Activated T-cell treated with anti-CD3 and anti-CD28 coated beads, Interleukin-2, amount 50 U/mL, for 4 hours (primary cell): ENCODE measurements around the gene MSMB. TPM values are rescaled to one million over a fixed set of nuclear protein-coding genes. Genes with fewer than 3 reads are reported as not detected.
"Not testable (repeated sequence)": the region's sequence is repeated elsewhere in the genome, so short reads cannot be mapped to it uniquely, and the experiment has no call there.

Experiments used
- ATAC-seq, 2 donors: fragments of 200-7000 bp; cut with Tn5 transposase; one replicate each; pipeline ENCODE4 v1.10.0; 2021
- DNase-seq: peaks from one replicate; pipeline ENCODE4 v3.0.0-alpha.2; 2020
- H3K27me3 Mint-ChIP-seq: one replicate; pipeline ENCODE4 v1.8.0; 2021; ENCODE audit warnings: low read depth, mixed read lengths
- H3K36me3 Mint-ChIP-seq: one replicate; pipeline ENCODE4 v1.8.0; 2022; ENCODE audit warnings: mixed read lengths; ENCODE audit not compliant: insufficient read depth
- H3K4me1 Mint-ChIP-seq: one replicate; pipeline ENCODE4 v1.8.0; 2021; ENCODE audit warnings: low read depth, mixed read lengths
- H3K4me3 Mint-ChIP-seq: one replicate; pipeline ENCODE4 v1.8.0; 2021; ENCODE audit warnings: mild to moderate bottlenecking, moderate library complexity, mixed read lengths
- H3K9me3 Mint-ChIP-seq: one replicate; pipeline ENCODE4 v1.8.0; 2021; ENCODE audit warnings: mixed read lengths
- total RNA-seq, 3 donors: library from RNA; stranded (reverse); gene quantifications; one replicate each; pipeline ENCODE4 v1.2.1, GENCODE V29; 2021

The MSMB gene
- not detected for total RNA-seq

- no peaks in the 10 kb centered on the region for H3K36me3 Mint-ChIP-seq
- H3K9me3 Mint-ChIP-seq = no peaks in the 10 kb centered on the region
- ATAC-seq = no peak
- peaks cover 2% of the 10 kb centered on the region for H3K27me3 Mint-ChIP-seq
- H3K4me1 Mint-ChIP-seq = no peaks in the 10 kb centered on the region
- no peak for DNase-seq
- no peak within 1 kb of the TSS for H3K4me3 Mint-ChIP-seq
Observed at GRCh38 chr10:46046261-46046660, at the start of gene MSMB. TSS of gene MSMB (minus strand) at chr10:46046269. CDS start at chr10:46046237, 32 bp downstream.

DNA sequence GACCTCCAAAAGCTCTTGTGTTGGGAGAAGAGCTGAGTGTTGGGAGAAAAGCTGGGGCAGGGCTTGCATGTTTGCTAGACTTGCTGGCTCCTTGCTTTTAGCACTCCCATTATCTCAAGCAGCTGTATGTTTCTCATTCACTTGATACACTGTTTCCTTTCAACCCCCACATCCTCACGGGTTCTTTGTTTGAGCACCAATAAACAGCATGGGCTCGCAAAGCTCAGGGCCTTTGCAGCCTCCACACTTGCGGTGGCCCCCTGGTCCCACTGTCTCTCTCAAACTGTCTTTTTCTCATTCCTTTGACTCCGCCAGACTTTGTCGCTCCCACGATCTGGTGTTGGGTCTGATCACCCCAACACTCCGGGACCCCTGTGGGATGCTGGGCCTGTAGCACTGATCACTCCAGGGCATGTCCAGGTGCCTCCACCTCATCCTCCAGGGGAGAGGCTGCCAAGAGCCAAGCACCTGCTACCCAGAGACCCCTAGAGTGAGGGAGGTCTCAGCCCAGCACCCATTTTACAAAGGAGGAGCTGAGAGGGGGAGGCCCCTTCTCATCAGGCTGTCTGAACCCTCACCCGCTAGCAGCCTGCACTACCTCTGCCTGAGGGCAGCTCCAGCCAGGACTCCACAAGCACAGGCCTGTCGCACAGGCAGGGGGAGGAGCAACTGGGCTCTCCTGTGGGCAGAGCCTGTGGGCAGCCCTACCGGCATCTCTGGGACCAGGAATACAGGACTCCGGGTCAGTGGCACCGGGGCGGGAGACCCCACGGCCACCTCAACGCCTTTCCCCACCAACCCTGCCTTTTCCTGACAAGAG, 49.1 kb upstream of the MSMB start:
- no peaks in the 10 kb centered on the region for H3K9me3 Mint-ChIP-seq
- H3K4me3 Mint-ChIP-seq = peak overlapping the region; percentile 14
- peaks cover 5% of the 10 kb centered on the region for H3K4me1 Mint-ChIP-seq
- no peaks in the 10 kb centered on the region for H3K27me3 Mint-ChIP-seq
- no peak for DNase-seq
- ATAC-seq = peak in 1 of 2 donors; percentile 18
- no peaks in the 10 kb centered on the region for H3K36me3 Mint-ChIP-seq

DNA sequence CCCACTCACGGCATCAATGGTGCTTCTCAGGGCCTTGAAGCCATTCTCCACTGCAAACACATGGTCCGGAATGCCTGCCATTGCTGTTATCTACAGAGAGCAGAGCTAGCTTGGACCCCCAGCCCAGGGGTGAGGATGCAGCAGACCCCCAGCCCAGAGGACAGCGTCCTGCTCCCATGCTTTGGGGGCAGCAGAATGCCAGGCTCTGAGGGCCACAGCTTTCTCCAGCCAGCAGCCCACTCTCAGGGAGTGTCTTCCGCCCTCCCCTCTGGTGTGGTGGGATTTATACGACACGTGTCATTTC, 48.1 kb upstream of the MSMB start:
- DNase-seq = no peak
- Mint-ChIP-seq H3K36me3 (no peaks in the 10 kb centered on the region), H3K27me3 (no peaks in the 10 kb centered on the region), H3K4me3 (no peak overlapping the region), H3K4me1 (peaks cover 7% of the 10 kb centered on the region), H3K9me3 (no peaks in the 10 kb centered on the region)
- ATAC-seq = no peak

- H3K4me3 Mint-ChIP-seq, DNase-seq, H3K36me3 Mint-ChIP-seq, H3K27me3 Mint-ChIP-seq, H3K9me3 Mint-ChIP-seq, H3K4me1 Mint-ChIP-seq: not testable (repeated sequence)
- peak; percentile 45 to 47 for ATAC-seq
Observed at GRCh38 chr10:46093316-46094196, 47.5 kb upstream of the MSMB start.

- no peaks in the 10 kb centered on the region for H3K9me3 Mint-ChIP-seq
- peak in 1 of 2 donors; percentile 10 for ATAC-seq
- H3K27me3 Mint-ChIP-seq = no peaks in the 10 kb centered on the region
- no peak overlapping the region for H3K4me3 Mint-ChIP-seq
- no peak for DNase-seq
- H3K36me3 Mint-ChIP-seq = no peaks in the 10 kb centered on the region
- H3K4me1 Mint-ChIP-seq = peaks cover 3% of the 10 kb centered on the region
Observed at GRCh38 chr10:46092524-46093081, 46.5 kb upstream of the MSMB start.

GRCh38 chr10:46091828-46092523, 45.9 kb upstream of the MSMB start:
- Mint-ChIP-seq H3K36me3 (no peaks in the 10 kb centered on the region), H3K4me1 (peaks cover 3% of the 10 kb centered on the region), H3K9me3 (no peaks in the 10 kb centered on the region), H3K27me3 (no peaks in the 10 kb centered on the region), H3K4me3 (no peak overlapping the region)
- ATAC-seq = peak; percentile 6 to 16
- no peak for DNase-seq

DNA sequence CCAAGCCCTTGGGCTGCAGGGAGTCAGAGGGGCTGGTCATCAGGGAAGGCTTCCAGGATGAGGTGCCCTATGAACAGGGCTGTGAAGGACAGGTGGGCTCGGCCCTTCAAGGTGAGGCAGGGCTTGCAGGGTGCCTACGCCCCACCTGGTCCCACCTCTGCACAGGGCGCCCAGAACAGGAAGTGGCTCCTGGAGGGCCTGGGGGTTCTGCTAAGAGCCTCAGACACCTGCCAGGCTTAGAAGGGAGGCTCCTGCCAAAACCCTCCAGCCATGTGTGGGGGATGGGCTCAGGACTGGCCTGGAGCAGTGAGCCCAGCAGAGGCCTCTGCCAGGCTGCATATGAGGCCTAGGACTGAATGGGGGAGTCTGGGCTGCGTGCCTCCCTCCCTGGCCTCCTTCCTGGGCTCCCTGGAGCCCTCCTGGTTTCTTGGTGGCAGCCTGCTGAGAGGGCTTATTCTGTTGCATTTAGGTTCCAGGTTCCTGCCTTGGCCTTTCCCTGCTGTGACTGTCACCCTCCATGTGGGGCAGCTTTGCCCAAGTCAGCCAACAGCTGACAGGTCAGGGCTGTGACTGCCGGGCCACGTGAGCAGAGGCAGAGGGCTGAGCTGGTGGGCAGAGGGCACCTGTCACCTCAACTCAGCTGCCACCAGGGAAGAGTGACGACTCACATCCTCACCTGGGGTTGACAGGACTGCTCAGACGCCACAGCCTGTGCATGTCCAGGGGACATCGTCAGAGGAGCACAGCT, 45.2 kb upstream of the MSMB start:
- no peaks in the 10 kb centered on the region for H3K27me3 Mint-ChIP-seq
- no peak overlapping the region for H3K4me3 Mint-ChIP-seq
- peaks cover 3% of the 10 kb centered on the region for H3K4me1 Mint-ChIP-seq
- DNase-seq = no peak
- ATAC-seq = peak; percentile 8 to 20
- H3K36me3 Mint-ChIP-seq = no peaks in the 10 kb centered on the region
- no peaks in the 10 kb centered on the region for H3K9me3 Mint-ChIP-seq

- H3K27me3 Mint-ChIP-seq = no peaks in the 10 kb centered on the region
- DNase-seq = no peak
- no peak for ATAC-seq
- H3K36me3 Mint-ChIP-seq = no peaks in the 10 kb centered on the region
- peaks cover 3% of the 10 kb centered on the region for H3K4me1 Mint-ChIP-seq
- H3K9me3 Mint-ChIP-seq = no peaks in the 10 kb centered on the region
- H3K4me3 Mint-ChIP-seq = peak overlapping the region; percentile 26
Observed at GRCh38 chr10:46090258-46090812, 44.3 kb upstream of the MSMB start.

- H3K27me3 Mint-ChIP-seq, H3K4me1 Mint-ChIP-seq, DNase-seq, H3K4me3 Mint-ChIP-seq, H3K9me3 Mint-ChIP-seq, ATAC-seq, H3K36me3 Mint-ChIP-seq: not testable (repeated sequence)
Observed at GRCh38 chr10:46087381-46087780, 41.3 kb upstream of the MSMB start.

DNA sequence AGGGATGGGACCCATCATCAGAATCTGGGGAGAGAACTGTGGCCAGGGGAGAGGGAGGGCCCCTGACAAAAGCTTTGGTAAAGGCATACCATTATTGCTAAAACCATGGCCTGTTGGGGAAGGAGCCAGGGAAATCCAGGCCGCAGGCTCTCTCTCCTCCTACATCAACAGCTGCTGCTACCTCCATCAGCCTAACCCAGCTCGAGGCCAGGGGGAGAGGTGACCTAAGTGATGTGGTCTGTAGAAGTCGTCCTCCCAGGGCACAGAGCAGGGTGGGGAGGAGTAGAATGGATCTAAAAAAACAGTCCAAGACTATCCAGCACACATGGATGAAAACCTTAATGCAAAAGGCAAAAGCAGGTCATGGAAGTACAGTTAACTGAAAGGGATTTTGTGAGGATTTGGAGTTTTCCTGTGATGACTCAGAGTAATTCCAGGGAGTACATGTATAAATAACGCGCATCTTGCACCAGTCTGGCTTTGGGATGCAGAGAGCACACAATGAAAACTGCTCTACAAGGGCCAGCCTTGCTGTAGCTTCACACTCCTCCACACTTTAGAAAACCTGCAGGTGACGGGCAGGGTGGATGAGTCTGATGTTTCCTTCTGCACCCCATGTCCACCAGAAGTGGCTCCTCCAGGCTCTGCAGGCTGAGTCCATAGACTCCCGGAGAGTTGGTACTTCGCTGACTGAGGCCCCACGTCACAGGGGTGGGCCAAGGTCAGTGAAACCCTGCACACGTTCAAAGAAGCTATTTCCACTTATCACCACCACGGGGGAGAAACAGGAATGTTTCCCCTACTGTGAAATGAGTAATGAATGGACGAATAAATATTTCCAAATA, 38.5 kb upstream of the MSMB start:
- Mint-ChIP-seq H3K4me3 (no peak overlapping the region), H3K27me3 (no peaks in the 10 kb centered on the region), H3K4me1 (peaks cover 19% of the 10 kb centered on the region), H3K36me3 (no peaks in the 10 kb centered on the region), H3K9me3 (peaks cover 7% of the 10 kb centered on the region)
- no peak for ATAC-seq
- no peak for DNase-seq

GRCh38 chr10:46080886-46081285, 34.8 kb upstream of the MSMB start:
- no peaks in the 10 kb centered on the region for H3K27me3 Mint-ChIP-seq
- no peaks in the 10 kb centered on the region for H3K36me3 Mint-ChIP-seq
- no peak for ATAC-seq
- DNase-seq = no peak
- peaks cover 33% of the 10 kb centered on the region for H3K4me1 Mint-ChIP-seq
- H3K9me3 Mint-ChIP-seq = peaks cover 7% of the 10 kb centered on the region
- H3K4me3 Mint-ChIP-seq = no peak overlapping the region

DNA sequence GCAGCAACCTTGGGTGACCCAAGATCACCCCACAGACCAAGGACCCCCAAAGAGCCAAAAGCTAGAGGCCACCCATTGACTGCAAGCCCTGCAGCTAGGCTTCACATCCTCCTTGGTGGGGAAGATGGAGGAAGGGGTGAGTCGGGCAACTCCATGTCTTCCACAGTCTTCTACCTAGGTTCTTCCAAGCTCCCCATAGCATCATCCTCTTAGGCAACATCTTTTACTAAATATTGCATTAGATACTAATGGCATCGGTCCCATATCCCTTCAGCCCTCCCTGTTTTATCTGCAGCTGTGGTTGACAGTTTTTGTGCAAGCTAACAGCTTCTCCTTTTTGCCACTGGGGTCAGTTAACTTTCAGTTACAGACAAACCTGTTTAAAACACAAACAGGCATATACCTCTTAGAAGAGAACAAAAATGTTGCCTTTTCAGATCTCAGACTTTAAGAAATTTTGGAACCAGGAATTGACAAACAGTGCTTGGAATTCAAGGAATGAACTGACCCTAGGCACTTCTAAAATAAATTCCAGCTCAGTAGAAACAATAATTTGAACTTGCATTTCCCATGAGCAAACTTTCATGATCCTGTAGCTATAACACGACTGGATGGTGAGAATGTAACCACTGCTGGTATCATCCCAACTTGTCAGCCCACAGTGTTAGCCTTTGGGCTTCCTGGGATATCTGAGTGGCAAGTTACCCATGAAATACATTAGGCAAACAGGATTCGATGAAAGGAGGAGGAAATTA, 33.9 kb upstream of the MSMB start:
- H3K4me1 Mint-ChIP-seq = peaks cover 33% of the 10 kb centered on the region
- no peak overlapping the region for H3K4me3 Mint-ChIP-seq
- ATAC-seq = no peak
- peaks cover 7% of the 10 kb centered on the region for H3K9me3 Mint-ChIP-seq
- no peaks in the 10 kb centered on the region for H3K27me3 Mint-ChIP-seq
- no peak for DNase-seq
- no peaks in the 10 kb centered on the region for H3K36me3 Mint-ChIP-seq
